ENCODE data around the gene CREBRF.
A peak's percentile ranks its signal among the peaks of the same experiment; 100 is the strongest.

CREBRF gene

DNA sequence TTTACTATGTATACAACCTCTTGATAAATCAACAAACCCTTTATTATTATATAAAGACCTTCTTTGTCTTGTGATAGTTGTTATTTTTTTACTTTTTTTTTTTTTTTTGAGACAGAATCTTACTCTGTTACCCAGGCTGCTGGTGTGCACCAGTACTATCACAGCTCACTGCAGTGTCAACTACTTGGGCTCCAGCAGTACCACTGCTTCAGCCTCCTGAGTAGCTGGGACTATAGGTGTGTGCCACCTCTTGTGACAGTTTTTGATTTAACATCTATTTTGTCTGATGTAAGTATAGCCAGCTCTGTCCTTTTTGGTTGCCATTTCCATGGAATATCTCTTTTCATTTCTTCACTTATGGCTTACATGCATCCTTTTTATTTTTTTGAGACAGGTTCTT is 42.6 kb downstream of the CREBRF start:
- Histone ChIP-seq H3K27me3 (ENCODE audit: insufficient read depth, poor library complexity, severe bottlenecking) (no peaks in the 10 kb centered on the region), H3K27ac (replicated peaks) (no peak overlapping the region), H3K4me3 (replicated peaks; ENCODE audit: insufficient read depth, low read length) (no peak overlapping the region)
- DNase-seq (ENCODE audit: low read depth in 1 of 2, low spot score in 1 of 2), result no peak
- TF ChIP-seq, protein P1, sequence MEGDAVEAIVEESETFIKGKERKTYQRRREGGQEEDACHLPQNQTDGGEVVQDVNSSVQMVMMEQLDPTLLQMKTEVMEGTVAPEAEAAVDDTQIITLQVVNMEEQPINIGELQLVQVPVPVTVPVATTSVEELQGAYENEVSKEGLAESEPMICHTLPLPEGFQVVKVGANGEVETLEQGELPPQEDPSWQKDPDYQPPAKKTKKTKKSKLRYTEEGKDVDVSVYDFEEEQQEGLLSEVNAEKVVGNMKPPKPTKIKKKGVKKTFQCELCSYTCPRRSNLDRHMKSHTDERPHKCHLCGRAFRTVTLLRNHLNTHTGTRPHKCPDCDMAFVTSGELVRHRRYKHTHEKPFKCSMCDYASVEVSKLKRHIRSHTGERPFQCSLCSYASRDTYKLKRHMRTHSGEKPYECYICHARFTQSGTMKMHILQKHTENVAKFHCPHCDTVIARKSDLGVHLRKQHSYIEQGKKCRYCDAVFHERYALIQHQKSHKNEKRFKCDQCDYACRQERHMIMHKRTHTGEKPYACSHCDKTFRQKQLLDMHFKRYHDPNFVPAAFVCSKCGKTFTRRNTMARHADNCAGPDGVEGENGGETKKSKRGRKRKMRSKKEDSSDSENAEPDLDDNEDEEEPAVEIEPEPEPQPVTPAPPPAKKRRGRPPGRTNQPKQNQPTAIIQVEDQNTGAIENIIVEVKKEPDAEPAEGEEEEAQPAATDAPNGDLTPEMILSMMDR (IDR thresholded peaks at IDR 0.05; ENCODE audit: insufficient read depth, low read length), result no peak
- TF ChIP-seq SPI1 (IDR thresholded peaks at IDR 0.05; ENCODE audit: borderline replicate concordance, low read depth), result no peak
- TF ChIP-seq, protein P2, sequence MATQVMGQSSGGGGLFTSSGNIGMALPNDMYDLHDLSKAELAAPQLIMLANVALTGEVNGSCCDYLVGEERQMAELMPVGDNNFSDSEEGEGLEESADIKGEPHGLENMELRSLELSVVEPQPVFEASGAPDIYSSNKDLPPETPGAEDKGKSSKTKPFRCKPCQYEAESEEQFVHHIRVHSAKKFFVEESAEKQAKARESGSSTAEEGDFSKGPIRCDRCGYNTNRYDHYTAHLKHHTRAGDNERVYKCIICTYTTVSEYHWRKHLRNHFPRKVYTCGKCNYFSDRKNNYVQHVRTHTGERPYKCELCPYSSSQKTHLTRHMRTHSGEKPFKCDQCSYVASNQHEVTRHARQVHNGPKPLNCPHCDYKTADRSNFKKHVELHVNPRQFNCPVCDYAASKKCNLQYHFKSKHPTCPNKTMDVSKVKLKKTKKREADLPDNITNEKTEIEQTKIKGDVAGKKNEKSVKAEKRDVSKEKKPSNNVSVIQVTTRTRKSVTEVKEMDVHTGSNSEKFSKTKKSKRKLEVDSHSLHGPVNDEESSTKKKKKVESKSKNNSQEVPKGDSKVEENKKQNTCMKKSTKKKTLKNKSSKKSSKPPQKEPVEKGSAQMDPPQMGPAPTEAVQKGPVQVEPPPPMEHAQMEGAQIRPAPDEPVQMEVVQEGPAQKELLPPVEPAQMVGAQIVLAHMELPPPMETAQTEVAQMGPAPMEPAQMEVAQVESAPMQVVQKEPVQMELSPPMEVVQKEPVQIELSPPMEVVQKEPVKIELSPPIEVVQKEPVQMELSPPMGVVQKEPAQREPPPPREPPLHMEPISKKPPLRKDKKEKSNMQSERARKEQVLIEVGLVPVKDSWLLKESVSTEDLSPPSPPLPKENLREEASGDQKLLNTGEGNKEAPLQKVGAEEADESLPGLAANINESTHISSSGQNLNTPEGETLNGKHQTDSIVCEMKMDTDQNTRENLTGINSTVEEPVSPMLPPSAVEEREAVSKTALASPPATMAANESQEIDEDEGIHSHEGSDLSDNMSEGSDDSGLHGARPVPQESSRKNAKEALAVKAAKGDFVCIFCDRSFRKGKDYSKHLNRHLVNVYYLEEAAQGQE (IDR thresholded peaks at IDR 0.05; ENCODE audit: insufficient replicate concordance, low read depth), result no peak
- TF ChIP-seq GABPA (IDR thresholded peaks at IDR 0.05; ENCODE audit: low read depth), result no peak
- TF ChIP-seq POLR2AphosphoS5 (IDR thresholded peaks at IDR 0.05; ENCODE audit: low read depth), result no peak

DNA sequence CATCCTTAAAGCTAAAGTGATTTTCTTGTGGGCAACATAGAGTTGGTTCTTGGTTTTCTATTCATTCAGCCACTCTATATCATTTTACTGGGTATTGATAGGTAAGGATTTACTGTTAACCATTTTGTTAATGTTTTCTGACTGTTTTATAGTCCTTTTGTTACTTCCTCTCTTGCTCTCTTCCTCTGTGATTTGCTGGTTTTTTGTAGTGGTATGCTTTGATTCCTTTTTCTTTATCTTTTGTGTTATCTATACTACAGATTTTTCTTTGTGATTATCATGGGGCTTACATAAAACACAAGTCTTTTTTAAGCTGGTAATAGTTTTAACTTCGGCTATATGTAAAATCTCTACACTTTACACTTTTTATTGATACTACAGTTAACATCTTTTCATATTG is 43.3 kb downstream of the CREBRF start:
- TF ChIP-seq SPI1 (IDR thresholded peaks at IDR 0.05; ENCODE audit: borderline replicate concordance, low read depth), result peak; percentile 10; the same call in 1 of the 2 replicates
- TF ChIP-seq, protein P2 (IDR thresholded peaks at IDR 0.05; ENCODE audit: insufficient replicate concordance, low read depth), result no peak
- Histone ChIP-seq H3K27me3 (ENCODE audit: insufficient read depth, poor library complexity, severe bottlenecking) (no peaks in the 10 kb centered on the region), H3K4me3 (replicated peaks; ENCODE audit: insufficient read depth, low read length) (no peak overlapping the region), H3K27ac (replicated peaks) (no peak overlapping the region)
- no peak for DNase-seq (ENCODE audit: low read depth in 1 of 2, low spot score in 1 of 2)

DNA sequence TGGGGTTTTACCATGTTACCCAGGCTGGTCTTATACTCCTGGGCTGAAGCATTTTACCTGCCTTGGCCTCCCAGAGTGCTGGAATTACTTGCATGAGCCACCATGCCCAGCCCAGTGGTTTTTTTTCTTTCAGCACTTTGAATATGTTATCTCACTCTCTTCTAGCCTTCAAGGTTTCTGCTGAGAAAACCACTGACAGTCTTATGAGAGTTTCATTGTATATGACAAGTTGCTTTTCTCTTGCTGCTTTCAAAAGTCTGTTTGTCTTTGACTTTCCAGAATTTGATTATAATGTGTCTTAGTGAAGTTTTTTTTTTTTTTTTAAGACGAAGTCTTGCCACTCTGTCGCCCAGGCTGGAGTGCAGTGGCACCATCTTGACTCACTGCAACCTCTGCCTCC is 45.1 kb downstream of the CREBRF start:
- TF ChIP-seq, protein P2 (IDR thresholded peaks at IDR 0.05; ENCODE audit: insufficient replicate concordance, low read depth), result no peak
- TF ChIP-seq, protein P1 (IDR thresholded peaks at IDR 0.05; ENCODE audit: insufficient read depth, low read length), result no peak
- TF ChIP-seq POLR2AphosphoS5 (IDR thresholded peaks at IDR 0.05; ENCODE audit: low read depth) (no peak), GABPA (IDR thresholded peaks at IDR 0.05; ENCODE audit: low read depth) (no peak), SPI1 (IDR thresholded peaks at IDR 0.05; ENCODE audit: borderline replicate concordance, low read depth) (no peak)
- H3K27ac ChIP-seq (replicated peaks), result no peak overlapping the region
- no peak for DNase-seq (ENCODE audit: low read depth in 1 of 2, low spot score in 1 of 2)
- no peaks in the 10 kb centered on the region for H3K27me3 ChIP-seq (ENCODE audit: insufficient read depth, poor library complexity, severe bottlenecking)
- H3K4me3 ChIP-seq (replicated peaks; ENCODE audit: insufficient read depth, low read length), result no peak overlapping the region

DNA sequence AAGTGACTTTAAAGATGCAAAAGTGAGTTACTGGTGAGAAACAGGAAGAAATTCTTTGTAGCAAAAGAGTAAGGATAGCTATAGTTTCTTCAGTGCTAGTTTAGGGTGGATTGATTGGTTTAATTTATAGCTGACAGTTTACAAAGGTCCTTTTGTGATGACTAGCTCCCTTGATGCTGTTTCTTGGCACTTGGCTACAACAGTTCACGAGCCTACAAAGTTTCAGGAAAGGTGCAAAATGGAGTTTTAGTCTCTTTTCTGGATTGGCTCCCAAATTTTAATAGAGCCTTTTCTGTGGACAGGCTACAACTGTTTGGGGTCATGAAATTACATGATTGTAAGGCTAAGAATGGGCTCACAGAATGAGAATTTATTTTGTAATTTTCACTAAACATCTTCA is 47.3 kb downstream of the CREBRF start:
- H3K4me3 ChIP-seq (replicated peaks; ENCODE audit: insufficient read depth, low read length), result no peak overlapping the region
- H3K27ac ChIP-seq (replicated peaks), result no peak overlapping the region
- TF ChIP-seq GABPA (IDR thresholded peaks at IDR 0.05; ENCODE audit: low read depth) (no peak), POLR2AphosphoS5 (IDR thresholded peaks at IDR 0.05; ENCODE audit: low read depth) (no peak), SPI1 (IDR thresholded peaks at IDR 0.05; ENCODE audit: borderline replicate concordance, low read depth) (no peak)
- TF ChIP-seq, protein P1 (IDR thresholded peaks at IDR 0.05; ENCODE audit: insufficient read depth, low read length), result no peak
- TF ChIP-seq, protein P2 (IDR thresholded peaks at IDR 0.05; ENCODE audit: insufficient replicate concordance, low read depth), result no peak
- DNase-seq (ENCODE audit: low read depth in 1 of 2, low spot score in 1 of 2), result no peak
- H3K27me3 ChIP-seq (ENCODE audit: insufficient read depth, poor library complexity, severe bottlenecking), result no peaks in the 10 kb centered on the region

Measured in HL-60 (cell line).